RKO (cell line): ENCODE data around the gene FGF19.

Experiments used
- DNase-seq: peaks from one replicate; pipeline ENCODE4 v3.0.0-alpha.2; 2016; ENCODE audit warnings: low spot score

FGF19 gene, protein sequence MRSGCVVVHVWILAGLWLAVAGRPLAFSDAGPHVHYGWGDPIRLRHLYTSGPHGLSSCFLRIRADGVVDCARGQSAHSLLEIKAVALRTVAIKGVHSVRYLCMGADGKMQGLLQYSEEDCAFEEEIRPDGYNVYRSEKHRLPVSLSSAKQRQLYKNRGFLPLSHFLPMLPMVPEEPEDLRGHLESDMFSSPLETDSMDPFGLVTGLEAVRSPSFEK

DNA sequence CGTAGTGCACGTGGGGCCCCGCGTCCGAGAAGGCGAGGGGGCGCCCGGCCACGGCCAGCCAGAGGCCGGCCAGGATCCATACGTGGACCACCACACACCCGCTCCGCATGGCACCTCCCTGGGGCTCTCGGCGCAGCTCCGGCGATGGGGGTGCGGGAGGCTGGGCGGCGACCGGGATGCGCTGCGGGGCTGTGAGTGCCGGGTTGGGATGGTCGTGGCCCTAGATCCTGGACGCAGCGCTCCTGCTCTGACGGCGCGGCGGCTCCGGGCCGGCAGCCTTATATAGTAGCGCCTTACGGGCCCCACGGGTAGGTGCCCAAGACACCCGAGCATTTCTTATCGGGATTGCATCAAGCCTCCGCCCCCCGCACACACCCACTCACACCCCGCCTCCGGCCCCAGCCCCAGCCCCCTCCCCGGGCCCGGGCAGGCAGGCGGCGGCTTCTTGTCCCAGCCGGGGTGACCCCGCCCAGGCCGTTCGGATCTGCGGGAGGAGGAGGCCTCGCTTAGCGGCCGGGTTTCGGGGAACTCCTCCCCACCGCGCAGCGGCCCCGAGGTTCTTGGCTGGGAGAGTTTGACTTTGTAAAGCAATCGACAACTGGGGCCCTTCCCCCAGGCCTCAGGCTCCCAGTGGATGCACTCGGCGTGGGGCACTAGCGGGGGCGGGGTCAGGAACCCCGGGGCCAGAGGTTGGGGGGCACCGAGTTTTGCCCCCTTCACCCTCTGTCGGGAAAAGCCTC lies at the start of gene FGF19:
Gene FGF19, minus strand, starts transcription at position 255 of the 740 bp plus-strand sequence. Its CDS starts 146 bp downstream, at position 109.
- DNase-seq = no peak

DNA sequence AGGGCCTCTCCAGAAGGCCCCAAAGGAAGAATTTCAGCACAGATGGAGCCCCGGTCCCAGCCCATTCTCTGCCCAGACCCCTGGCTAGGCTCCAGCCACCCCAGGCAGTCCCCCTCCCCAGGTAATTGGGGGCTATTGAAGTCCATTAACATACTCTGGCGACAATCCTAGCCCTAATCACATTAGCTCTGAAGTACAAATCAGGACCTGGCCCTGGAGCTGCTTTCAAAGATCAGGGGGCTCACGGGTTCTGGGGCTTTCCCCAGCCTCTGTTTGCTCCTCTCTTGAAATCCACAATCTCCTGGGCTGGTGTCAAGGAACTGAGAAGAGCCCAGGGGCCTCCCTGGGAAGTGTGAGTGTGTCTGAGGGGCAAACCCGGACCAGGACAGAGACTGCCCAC lies 49.1 kb upstream of the FGF19 start:
- DNase-seq = no peak

DNA sequence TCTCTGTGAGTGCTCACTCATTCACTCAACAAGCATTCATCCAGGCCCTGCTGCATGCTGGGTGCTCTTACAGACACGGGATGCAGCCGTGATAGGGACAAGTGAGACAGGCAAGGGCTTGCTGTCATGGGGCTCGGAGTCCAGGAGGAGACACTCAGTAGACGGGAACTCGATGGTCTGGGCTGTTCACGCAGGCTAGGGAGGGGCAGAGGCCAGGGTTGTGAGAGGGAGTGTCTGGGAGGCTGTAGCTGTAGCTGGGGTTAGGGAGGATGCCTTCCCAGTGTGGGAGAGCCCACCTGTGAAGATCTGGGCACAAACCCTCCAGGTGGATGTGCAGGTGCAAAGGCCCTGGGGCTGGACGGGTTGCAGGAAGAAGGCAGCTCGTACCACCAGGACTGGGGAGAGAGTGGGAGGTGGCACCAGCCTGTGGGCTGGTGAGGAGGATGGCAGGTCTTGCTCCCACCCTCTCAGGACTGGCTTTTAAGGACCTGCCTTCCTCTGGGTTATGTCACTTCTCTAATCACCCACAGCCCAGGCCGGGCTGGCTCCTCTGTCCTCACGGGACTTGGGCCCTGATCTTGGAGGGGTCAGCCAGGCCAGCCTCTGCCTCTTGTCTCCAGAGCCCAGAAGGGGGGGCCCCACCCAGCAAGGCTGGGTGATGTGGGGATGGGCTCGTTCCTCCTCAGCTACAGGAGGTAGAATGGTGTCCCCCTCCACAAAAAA lies 47.2 kb upstream of the FGF19 start:
- DNase-seq = no peak

DNA sequence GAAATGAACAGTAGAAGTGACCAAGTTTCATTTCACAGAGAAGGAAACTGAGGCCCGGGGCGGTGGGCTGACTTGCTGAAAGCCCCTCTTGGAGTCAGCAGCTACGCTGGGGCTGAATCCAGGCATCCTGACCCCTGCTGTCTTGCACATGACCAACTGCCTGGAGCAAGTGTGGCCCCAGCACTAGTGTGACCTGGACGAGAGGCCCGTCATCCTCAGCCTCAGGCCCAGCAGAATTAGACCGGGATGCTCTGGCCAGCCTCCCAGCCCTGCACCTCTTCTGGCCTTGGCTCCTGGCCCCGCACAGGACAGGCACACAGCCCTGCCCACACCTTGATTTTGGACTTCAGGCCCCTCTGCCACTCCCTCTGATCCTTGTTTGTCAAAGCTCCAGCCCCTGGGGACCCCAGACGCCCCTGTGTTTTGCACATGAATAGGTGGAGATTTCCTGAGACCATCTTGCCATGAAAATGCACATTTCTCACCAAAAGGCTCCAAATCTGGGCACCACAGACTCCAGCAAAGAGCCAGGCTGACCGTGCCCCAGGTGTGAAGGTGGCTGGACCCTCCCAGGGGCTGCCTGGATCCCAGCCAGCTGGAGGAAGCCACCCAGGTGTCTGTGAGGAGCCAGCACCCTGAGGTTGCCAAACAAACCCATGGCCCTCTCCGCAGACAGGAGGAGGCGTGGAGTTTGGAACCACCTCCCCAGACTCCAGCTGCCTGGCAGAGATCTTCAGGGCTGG lies 46.5 kb upstream of the FGF19 start:
- DNase-seq = no peak

DNA sequence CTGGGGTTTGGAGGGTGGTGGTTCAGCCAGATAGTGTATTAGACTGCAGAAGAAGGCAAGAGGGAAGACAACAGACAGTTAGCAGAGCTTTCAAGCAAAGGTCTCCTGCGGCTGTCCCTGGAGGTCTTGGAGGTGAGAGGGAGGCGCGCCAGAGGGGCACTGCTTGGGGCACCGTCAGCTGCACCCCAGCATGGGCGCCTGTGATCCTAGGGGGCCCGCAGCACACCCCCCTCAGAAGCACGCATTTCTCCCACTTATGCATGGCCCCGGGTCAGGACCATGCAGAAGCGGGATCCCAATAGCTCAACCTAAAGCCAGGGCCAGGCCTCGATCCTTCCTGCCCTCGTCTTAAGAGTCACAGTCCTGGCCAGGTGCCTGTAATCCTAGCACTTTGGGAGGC lies 44.8 kb upstream of the FGF19 start:
- no peak for DNase-seq

DNA sequence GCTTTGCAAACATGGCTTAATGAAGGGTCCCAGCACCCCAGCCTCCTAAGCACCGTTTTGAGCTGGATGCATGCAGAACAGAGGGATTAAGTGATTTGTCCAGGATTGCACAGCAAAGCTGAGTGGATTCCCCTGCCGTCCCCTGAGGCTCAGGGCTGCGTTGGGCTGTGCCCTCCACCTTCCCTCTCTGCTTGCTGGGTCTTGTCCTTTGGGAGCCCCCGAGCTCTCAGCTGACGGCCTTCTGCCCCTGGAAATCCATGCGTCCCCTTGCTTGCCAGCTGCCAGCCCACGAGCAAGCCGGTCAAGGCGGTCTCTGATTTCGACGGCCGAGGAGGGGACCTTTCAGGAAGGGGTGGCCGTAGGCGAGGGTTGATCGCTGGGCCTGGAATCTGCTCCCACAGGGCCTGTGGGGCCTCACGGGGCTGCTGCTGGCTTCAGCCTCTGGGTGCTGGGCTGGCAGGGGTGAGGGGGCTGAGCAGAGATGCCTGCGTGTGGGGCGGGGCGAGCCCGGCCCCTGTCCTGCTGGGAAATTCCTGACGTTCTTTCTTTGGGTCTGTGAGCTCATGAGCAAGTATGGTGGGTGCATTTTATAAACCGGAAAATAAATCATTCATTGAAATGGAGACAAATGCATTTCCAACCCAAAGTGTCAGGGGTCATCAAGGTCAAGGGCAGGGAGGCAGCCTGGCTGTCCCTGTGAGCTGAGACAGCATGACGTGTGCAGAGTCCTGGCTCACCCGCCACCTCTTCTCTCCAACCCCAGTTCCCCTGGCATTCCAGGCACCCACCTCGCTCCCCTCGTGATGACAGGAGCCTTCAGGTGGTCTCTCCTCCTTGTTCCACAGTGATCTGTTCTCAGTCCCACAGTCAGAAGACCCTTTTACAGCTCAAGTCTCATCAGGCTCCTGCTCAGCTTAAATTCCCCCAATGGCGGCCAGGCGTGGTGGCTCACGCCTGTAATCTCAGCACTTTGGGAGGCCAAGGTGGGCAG lies 43.2 kb upstream of the FGF19 start:
- DNase-seq = no peak

DNA sequence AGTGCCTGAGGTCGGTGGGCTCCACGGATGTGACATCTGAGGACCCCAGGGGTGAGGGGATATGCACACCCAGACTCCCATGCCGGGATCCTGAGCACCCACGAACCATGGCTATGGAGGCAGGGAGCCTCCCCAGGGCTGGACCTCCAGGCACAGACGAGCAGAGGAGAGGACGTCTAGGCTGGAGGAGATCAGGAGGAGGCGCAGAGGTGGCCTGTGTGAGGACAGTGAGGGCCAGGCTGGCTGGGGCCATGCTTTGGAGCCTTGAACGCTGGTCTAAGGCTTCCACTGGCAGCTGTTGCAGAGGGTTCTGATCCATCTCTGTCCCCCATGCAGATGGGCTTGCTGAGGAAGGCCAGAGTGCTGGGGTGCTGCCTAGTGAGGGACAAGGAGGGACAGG lies 42.3 kb upstream of the FGF19 start:
- DNase-seq = no peak

DNA sequence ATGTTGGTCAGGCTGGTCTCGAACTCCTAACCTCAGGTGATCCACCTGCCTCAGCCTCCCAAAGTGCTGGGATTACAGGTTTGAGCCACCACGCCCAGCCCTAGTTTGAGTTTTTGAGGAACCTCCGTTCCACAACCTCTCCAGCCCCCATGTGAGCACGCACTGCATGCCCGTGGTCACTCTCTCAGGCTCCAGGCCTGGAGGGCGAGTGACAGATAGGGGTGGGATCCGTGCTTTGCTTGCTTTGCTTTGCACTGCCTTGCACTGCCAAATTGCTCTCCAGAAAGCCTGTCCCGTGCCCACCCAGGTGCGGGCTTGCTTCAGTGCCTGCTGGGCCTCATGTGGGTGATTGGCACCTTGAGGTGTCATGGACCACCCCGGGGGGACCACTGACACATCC lies 41.4 kb upstream of the FGF19 start:
- DNase-seq = no peak

DNA sequence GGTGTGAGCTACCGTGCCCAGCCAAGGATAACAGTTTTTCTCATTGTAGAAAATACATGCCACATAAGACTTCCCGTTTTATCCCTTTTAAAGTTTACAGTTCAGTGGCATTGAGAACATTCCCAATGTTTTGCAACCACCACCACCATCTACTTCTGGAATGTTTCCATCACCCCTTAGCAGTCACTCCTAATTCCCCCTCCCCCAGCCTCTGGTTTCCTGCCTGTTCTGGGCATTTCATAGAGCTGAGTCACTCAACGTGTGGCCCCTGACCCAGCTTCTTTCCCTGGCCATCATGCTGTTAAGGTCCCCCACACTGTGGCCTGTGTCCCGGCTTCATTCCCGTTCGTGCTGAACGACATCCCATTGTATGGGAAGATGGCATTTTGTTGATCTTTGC lies 40.6 kb upstream of the FGF19 start:
- no peak for DNase-seq

DNA sequence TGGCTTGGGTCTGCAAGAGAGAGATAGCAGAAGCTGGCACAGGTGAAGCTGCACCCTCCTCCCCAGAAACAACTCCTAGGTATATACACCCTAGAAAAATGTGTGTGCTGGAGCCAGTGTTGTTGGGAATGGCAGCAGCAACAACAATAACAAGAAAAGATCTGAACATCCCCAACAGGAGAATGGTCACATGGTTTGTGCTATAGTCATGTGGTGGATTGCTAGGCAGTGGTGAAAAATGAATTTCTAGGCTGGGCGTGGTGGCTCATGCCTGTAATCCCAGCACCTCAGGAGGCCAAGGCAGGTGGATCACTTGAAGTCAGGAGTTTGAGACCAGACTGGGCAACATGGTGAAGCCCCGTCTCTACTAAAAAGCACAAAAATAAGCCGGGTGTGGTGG lies 31.0 kb upstream of the FGF19 start:
- no peak for DNase-seq

DNA sequence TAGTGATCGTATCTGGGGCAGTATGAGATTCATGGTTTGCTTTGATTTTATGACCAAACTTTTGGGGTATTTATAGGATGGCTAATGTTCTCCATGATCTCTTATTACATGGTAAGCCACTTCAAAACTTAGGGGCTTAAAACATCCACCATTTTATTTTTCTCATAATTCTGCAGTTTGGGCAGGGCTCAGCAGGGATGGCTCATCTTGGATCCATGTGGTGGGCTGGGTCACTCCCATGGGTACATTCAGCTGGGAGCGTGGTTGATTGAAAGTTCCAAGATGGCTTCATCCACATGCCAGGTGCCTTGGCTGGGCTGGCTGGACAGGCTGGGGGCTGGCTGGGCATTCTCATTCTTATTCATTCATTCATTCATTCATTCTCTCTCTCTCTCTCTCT lies 30.5 kb upstream of the FGF19 start:
- no peak for DNase-seq

DNA sequence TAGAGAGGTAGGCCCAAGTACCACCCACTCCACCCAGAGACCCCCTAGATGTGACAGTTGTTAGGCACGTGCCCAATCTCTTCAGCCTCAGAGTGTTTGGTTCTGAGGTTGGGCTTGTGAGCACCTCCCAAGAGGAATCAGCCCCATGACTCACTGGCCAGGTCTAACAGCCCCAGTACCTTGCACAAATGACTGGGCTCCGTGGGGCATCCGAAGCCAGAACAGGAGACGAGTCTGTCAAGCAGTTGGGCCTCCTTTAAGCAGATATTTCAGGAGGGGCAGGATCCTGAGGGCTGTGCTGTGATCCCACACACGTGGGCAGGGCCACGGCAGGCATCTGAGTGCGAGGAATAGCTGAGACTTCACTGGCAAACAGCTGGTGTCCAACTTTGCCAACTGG lies 29.1 kb upstream of the FGF19 start:
- DNase-seq = no peak

DNA sequence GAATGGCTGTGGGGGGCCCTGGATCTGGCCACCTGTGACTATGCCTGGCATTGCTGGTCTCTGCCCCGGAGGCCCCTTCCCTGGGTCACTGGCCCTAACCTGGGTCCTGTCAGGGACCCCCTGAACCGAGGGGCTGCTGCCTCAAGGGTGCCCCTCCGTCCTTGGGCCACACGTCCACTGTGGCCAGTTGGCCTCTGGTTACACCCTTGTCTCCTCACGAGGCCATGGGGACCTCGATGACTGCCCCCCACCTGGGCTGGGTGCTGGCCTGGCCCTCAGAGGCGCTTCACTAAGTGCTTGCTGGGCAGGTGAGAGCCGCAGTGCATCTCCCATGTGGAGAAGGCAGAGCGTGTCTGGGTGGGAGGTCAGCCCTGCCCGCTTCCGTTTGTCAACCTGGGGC lies 27.3 kb upstream of the FGF19 start:
- no peak for DNase-seq

DNA sequence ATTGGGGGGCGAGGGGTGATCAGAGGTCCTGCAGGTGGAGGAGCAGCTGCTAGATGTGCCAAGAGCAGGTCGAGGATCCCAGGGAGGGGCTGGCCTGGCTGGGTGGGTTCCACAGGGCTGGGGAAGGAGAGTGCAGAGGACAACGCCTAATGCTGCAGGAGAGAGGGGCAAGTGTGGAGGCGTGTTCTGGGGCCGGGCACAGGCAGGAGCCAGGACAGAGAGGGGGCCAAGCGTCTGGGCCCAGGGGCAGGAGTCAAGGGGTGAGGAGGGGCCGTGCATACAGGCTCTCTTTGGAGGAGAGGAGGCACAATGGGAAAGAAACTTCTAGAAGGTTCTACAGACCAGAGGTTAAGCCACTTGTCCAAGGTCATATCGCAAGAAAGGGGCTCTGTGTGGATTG lies 26.7 kb upstream of the FGF19 start:
- no peak for DNase-seq

DNA sequence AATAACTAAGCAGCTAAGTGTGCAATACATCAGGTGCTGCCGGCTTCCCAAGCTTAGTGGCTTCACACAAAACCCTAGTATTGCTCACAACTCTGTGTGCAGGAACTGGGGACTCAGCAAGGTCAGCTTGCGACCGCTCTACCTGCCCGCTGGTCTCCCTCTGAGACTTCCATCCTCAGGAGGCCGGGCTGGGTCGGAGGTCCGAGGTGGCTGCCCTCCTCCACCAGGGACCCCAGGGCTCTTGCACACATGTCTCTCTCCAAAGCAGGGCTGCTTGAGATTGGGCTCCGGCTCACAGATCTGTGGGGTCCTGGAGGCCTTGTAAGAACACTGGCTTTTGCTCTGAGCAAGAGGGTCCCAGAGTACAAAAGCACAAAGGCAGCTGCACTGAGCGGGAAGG lies 25.4 kb upstream of the FGF19 start:
- DNase-seq = no peak

DNA sequence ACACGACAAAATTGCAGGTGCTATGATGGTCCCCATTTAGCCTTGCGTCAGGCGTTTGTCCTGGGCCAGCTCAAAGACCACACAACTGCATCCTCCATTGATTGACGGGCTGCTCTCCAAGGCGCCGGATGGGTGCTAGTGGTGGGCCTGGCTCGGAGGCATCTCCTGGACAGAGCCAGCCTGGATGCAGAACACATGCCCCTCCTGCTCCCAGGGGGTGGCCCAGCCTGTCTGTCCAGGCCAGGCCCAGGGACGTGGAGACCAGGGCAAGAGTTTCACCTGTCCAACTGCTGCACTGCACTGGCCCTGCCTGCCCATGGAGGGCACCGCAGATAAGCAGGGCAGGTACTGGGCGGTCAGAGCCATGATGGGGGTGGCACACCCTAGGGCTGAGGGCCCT lies 23.4 kb upstream of the FGF19 start:
- DNase-seq = no peak

DNA sequence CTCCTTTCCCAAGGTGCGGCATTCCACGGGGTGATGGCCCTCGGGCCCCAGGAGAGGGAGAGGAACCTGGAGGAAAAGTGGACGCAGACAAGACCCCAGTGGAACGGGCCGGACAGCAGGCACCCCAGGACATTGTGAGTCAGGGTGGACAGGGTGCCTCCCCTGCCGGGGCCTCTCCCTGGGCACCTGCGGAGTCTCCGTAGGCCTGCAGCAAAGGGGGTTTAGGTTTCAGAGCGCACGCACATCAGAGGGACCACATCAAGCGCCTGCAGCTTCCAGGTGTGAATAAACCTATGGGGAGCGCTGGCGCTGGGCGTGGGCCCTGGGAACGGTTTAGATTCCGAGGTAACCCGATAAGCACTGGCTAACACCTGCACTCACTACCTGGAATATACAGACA lies 22.7 kb upstream of the FGF19 start:
- DNase-seq = no peak

DNA sequence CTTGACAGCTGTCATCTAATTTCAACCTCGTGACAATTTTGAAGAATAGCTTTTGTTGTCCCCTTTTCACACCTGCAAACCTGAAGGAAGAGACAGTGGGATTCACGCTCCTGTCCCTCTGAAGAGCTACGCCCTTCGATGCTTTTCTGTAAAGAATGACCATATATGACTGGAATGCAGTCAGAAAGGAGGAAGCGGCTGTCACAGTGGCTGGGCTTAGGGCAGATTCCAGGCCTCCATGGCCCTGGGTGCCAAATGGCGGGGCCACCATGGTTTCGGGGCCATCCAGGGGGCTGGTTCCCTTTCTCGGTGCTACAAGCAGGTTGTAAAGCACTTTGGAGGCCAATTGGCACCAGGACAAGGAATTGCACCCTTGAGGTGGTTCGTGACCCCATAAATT lies 22.2 kb upstream of the FGF19 start:
- DNase-seq = no peak

DNA sequence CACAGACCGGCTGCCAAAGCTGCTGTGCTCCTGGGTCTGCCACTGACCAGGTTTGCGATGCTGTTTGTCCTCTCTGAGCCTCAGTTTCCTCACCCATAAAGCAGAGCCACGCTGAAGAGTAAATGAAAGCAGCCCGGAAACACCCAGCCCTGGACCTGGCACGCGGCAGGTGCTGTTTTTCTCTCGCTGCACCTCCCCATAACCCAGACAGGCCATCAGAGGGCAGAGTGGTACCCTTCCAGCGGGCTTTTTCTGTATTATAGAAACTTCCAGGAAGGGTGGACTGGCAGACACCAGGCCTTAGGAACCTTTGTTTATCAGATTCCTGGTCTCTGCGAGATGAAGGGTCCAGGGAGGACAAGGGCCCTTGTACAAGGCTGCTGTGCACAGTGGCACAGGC lies 17.9 kb upstream of the FGF19 start:
- no peak for DNase-seq

DNA sequence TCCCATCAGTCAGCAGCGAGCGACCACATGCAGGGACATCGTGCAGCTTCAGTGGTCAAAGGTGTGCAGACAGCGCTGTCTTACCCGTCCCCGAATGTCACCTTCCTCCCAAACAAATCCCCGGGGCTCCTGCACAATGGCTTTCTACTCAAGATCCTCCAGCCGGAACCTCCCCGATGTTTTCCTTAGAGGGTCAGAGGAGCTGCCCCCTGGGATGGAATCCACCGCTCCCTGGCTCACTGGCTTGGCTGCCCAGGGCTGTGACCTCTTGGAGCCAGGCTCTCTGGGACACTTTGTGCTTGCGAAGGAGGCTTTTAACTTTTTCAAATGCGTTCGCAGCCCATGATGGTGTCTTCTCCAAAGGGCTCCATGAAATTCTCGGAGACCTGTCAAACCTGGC lies 17.3 kb upstream of the FGF19 start:
- no peak for DNase-seq

DNA sequence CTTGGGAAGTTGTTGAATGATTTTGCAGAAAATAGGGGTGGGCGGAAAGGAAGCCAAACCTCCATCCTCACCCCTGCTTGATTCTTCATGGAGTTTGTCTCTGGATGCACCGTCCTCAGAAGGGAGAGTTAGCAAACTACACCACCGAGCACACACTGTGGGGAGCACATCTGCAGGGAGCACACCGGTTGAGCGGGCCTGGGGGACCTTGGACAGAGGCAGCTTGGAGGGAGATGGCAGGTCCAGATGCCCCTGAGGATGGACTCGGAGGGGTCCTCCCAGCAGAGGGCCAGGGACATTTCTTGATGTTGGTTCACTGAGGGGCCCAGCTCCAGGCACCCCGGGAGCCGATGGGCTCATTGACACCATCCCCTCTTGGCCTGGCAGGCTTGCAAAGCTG lies 15.1 kb upstream of the FGF19 start:
- DNase-seq = no peak

DNA sequence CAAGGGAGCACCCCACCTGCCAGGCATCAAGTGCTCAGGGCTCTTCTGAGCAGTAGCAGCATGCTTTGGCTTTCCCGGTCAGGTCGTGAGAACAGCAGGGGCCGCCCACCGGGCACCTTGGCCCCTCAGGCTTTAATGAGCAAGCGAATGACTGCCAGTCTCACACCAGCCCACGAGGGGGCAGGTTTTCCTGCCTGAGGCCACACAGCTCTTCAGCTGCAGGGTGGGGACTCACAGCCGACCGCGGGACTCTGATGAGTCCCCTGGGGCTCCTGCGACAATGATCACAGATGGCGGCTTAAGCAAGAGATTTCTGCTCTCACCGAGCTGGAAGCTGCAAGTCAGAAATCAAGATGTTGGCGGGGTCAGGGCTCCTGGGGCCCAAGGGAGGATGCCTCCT lies 14.3 kb upstream of the FGF19 start:
- DNase-seq = no peak
